Neutrophil (primary cell): ENCODE data around the gene PMAIP1.
"Not testable (repeated sequence)": the region's sequence is repeated elsewhere in the genome, so short reads cannot be mapped to it uniquely, and the experiment has no call there.

Experiments
- H3K27ac ChIP-seq: fragments of 200-600 bp; sonication (generic); 2 replicates; pipeline ENCODE4 v1.5.1; 2016; ENCODE audit warnings: mild to moderate bottlenecking, moderate library complexity
- H3K27me3 ChIP-seq: fragments of 200-600 bp; sonication (generic); 2 replicates; pipeline ENCODE4 v1.6.0; 2016; ENCODE audit warnings: mild to moderate bottlenecking
- H3K36me3 ChIP-seq: fragments of 200-600 bp; sonication (generic); 2 replicates; pipeline ENCODE4 v1.5.1; 2017
- H3K4me1 ChIP-seq, 2 experiments: fragments of 200-600 bp in 1 of 2; sonication (generic) in 1 of 2; 1 replicate in 1 of 2; 2 replicates in 1 of 2; pipeline versions ENCODE4 v1.5.1 to v1.6.1; 2013 to 2016; ENCODE audit warnings: low read depth in 1 of 2, low read length in 1 of 2, mild to moderate bottlenecking in 1 of 2, moderate library complexity in 1 of 2; ENCODE audit not compliant: control insufficient read depth in 1 of 2, insufficient read depth in 1 of 2
- H3K4me3 ChIP-seq, 2 experiments: fragments of 200-600 bp in 1 of 2; sonication (generic) in 1 of 2; 1 replicate in 1 of 2; 2 replicates in 1 of 2; pipeline ENCODE4 v1.5.1; 2013 to 2016; ENCODE audit warnings: low read depth in 1 of 2, low read length in 1 of 2, mild to moderate bottlenecking in 1 of 2, moderate library complexity in 1 of 2
- H3K9me3 ChIP-seq: fragments of 200-600 bp; sonication (generic); 2 replicates; pipeline ENCODE4 v1.5.1; 2016
- TF ChIP-seq, protein P1 (sequence below): fragments of 200-600 bp; sonication (generic); IDR thresholded peaks from 2 replicates; pipeline ENCODE4 v1.5.1; 2016; ENCODE audit warnings: antibody characterized with exemption

The PMAIP1 gene

DNA sequence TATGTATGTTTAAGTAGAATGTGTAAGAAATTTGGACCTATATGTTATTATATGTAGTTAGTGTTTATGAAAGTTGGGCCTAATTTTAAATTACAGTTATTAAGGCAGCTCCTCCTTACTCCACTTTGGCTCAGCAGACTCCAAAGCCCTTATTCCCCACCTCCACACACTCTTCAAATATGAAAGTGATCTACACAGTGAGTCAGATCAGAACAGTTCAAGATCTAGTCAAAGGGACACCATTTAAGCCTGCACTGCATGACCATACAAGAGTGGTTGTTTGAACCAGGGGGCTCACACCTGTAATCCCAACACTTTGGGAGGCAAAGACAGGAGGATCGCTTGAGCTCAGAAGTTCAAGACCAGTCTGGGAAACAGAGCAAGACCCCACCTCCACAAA is 21.2 kb upstream of the PMAIP1 start:
- TF ChIP-seq, protein P1, sequence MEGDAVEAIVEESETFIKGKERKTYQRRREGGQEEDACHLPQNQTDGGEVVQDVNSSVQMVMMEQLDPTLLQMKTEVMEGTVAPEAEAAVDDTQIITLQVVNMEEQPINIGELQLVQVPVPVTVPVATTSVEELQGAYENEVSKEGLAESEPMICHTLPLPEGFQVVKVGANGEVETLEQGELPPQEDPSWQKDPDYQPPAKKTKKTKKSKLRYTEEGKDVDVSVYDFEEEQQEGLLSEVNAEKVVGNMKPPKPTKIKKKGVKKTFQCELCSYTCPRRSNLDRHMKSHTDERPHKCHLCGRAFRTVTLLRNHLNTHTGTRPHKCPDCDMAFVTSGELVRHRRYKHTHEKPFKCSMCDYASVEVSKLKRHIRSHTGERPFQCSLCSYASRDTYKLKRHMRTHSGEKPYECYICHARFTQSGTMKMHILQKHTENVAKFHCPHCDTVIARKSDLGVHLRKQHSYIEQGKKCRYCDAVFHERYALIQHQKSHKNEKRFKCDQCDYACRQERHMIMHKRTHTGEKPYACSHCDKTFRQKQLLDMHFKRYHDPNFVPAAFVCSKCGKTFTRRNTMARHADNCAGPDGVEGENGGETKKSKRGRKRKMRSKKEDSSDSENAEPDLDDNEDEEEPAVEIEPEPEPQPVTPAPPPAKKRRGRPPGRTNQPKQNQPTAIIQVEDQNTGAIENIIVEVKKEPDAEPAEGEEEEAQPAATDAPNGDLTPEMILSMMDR = no peak
- H3K9me3 ChIP-seq = no peaks in the 10 kb centered on the region
- H3K27me3 ChIP-seq = no peaks in the 10 kb centered on the region
- H3K36me3 ChIP-seq = no peaks in the 10 kb centered on the region
- peaks cover 31 to 58% of the 10 kb centered on the region in 2 experiments for H3K4me1 ChIP-seq
- H3K4me3 ChIP-seq = no peak overlapping the region
- H3K27ac ChIP-seq = no peak overlapping the region

DNA sequence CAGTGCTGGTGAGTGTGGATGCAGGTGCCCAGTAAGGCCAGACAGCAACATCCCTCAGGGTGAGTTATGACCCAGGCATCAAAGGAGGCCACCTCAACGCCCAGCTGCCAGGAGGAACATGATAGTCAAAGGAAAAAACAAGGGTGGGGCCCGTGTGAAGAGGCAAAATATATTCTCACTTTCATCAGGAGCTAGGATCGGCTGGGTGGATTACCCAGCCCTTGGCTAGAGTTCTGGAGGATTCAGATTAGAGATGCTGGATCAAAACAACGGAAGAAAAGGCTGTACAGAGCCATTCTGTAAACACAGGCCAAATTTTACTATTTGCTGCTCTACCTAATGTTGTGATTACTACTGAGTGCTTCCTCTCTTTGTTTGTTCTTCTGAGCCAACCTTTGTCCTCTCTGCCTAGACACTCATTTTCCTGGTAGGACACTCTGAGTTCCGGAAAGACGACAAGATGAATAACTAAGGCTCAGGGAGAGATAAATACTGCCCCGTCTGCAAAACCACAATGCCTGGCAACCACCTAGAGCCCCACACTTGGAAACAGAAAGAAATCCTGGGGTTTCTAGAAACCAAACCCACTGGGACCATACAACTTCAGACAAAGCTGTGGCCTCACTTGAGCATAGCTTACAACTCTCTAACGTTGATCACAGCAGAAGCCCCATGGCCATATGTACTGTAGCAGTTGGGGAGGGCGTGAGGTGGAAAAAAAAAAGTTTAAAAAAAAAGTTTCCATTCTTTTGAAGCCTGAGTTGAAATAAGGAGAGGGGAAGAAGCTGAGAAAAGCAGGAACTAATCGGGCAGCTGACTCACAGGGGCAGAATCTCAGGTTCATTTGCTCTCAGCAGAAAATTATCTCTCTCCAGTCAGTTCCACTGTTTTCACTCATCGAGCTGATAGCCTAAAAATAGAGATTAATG is 17.8 kb upstream of the PMAIP1 start:
- Histone ChIP-seq H3K4me1 (peaks cover 41 to 65% of the 10 kb centered on the region in 2 experiments), H3K36me3 (no peaks in the 10 kb centered on the region), H3K9me3 (no peaks in the 10 kb centered on the region), H3K27ac (peak overlapping the region; percentile 76), H3K4me3 (peak overlapping the region in 1 of 2 experiments; percentile 9), H3K27me3 (no peaks in the 10 kb centered on the region)
- TF ChIP-seq, protein P1 = no peak

DNA sequence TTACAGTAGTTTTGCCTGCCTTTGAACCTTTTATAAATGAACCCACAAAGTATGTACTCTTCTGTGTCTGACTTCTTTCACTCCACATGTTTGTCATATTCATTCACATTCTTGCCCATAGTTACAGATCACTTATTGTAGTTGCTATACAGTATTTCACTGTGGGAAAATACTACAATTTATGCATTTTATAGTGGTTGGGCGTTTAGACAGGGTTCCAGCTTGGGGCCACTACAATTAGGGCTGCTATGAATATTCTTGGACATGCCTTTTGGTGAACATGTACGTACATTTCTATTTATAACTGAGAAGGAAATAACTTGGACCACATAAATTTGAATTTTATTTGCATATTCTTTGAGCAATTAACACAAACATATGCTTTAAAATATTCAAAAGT is 15.4 kb upstream of the PMAIP1 start:
- Histone ChIP-seq H3K27me3 (no peaks in the 10 kb centered on the region), H3K27ac (no peak overlapping the region), H3K4me1 (peaks cover 28 to 42% of the 10 kb centered on the region in 2 experiments), H3K36me3 (no peaks in the 10 kb centered on the region), H3K4me3 (no peak overlapping the region), H3K9me3 (no peaks in the 10 kb centered on the region)
- TF ChIP-seq, protein P1 = no peak

DNA sequence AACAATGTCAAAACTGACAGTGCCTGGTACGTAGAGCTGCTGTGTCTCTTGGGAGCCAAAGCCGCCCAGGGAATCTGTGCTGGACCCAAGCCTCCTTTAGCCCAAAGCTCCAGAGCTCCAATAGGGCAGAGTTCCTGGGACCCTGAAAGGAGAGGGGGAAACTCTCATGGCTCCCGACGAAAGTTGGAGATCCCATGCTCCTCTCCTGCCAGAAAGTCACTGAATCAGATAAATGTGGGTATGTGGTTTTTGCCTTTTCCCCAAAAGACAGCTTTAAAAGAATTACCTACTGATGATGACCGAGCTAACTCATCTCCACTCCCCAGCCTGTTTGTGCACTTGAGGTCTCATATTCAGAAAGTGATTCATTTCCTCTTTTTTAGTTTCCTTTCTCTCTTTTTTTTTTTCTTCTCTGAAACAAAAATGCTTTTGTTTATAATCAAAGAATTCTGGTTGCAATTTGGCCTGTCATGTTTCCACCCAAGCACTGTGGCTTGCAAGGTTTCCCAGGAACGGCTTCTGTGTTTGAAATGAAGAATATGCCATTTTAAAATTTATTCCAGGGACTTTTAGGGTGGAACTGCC is 14.1 kb upstream of the PMAIP1 start:
- Histone ChIP-seq H3K9me3 (no peaks in the 10 kb centered on the region), H3K36me3 (no peaks in the 10 kb centered on the region), H3K27ac (peak overlapping the region; percentile 71), H3K4me3 (peak overlapping the region in 1 of 2 experiments; percentile 24), H3K4me1 (peaks cover 28 to 42% of the 10 kb centered on the region in 2 experiments), H3K27me3 (no peaks in the 10 kb centered on the region)
- TF ChIP-seq, protein P1 = no peak

DNA sequence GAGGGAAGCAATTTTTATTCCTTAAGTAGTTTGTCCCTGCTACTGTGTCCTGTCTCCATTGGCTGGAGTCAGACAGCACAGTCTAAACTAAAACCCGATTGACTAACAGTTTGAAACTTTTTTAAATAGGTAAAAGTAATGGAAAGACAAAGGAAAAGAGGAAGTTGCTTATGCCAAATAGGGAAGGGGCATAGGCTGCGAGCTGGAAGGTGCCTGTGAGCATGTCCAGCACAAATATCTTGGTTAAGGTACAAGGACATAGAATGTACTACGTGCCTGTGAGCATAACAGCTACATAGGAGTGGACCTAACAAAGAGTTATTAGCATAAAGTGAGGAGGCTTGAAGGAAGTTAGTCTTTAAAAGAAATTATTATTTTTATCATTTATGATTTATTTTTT is 13.4 kb upstream of the PMAIP1 start:
- not testable (repeated sequence) for H3K27me3 ChIP-seq, H3K36me3 ChIP-seq, H3K9me3 ChIP-seq
- Histone ChIP-seq H3K4me3 (peak overlapping the region in 1 of 2 experiments; percentile 24), H3K4me1 (peaks cover 28 to 38% of the 10 kb centered on the region in 2 experiments), H3K27ac (peak overlapping the region; percentile 71)

DNA sequence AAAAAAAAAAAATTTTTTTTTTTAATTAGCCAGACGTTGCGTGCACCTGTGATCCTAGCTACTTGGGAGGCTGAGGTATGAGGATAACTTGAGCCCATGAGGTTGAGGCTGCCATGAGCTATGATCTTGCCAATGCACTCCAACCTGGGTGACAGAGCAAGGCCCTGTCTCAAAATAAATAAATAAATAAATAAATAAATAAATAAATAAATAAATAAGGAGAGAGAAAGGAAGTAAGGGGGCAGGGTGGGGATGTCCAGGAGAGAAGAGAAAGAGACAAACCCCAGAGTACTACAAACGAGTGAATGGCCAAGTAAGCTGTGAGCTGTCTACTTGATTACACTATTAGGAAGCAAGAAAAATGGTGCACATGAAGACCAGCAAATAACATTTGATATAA is 7.7 kb upstream of the PMAIP1 start:
- TF ChIP-seq, protein P1 = no peak
- Histone ChIP-seq H3K4me1 (no peaks in the 10 kb centered on the region), H3K9me3 (no peaks in the 10 kb centered on the region), H3K36me3 (no peaks in the 10 kb centered on the region), H3K27ac (no peak overlapping the region), H3K27me3 (no peaks in the 10 kb centered on the region), H3K4me3 (no peak overlapping the region)
